Mucosa of rectum (tissue), 2 donors: ENCODE data around the gene COTL1.
"Not testable (repeated sequence)": the region's sequence is repeated elsewhere in the genome, so short reads cannot be mapped to it uniquely, and the experiment has no call there.

Source experiments
- H3K27ac ChIP-seq, 2 donors: one replicate each; pipeline ENCODE4 v1.7.0; 2013; ENCODE audit warnings: inconsistent platforms in 2 of 2, low read depth in 2 of 2, low read length in 2 of 2
- H3K27me3 ChIP-seq, 2 donors: one replicate each; pipeline ENCODE4 v1.7.0; 2013; ENCODE audit warnings: low read length in 2 of 2; ENCODE audit not compliant: control insufficient read depth in 2 of 2, insufficient read depth in 2 of 2
- H3K36me3 ChIP-seq, 2 donors: one replicate each; pipeline ENCODE4 v1.7.0; 2013; ENCODE audit warnings: low read length in 2 of 2; ENCODE audit not compliant: control insufficient read depth in 2 of 2, insufficient read depth in 2 of 2
- H3K4me1 ChIP-seq, 2 donors: one replicate each; pipeline ENCODE4 v1.7.0; 2013; ENCODE audit warnings: low read length in 2 of 2, mild to moderate bottlenecking in 1 of 2; ENCODE audit not compliant: control insufficient read depth in 2 of 2, insufficient read depth in 2 of 2
- H3K4me3 ChIP-seq, 2 donors: one replicate each; pipeline ENCODE4 v1.7.0; 2013; ENCODE audit warnings: low read length in 2 of 2
- H3K9ac ChIP-seq, 2 donors: one replicate each; pipeline ENCODE4 v1.7.0; 2013; ENCODE audit warnings: low read length in 2 of 2, low read depth in 1 of 2, mild to moderate bottlenecking in 1 of 2
- H3K9me3 ChIP-seq, 2 donors: one replicate each; pipeline ENCODE4 v1.7.0; 2013; ENCODE audit warnings: low read length in 2 of 2; ENCODE audit not compliant: control insufficient read depth in 2 of 2
- donor health status: healthy.
- donor health status: Normal muscosa, but diverticular disease.

COTL1 gene

DNA sequence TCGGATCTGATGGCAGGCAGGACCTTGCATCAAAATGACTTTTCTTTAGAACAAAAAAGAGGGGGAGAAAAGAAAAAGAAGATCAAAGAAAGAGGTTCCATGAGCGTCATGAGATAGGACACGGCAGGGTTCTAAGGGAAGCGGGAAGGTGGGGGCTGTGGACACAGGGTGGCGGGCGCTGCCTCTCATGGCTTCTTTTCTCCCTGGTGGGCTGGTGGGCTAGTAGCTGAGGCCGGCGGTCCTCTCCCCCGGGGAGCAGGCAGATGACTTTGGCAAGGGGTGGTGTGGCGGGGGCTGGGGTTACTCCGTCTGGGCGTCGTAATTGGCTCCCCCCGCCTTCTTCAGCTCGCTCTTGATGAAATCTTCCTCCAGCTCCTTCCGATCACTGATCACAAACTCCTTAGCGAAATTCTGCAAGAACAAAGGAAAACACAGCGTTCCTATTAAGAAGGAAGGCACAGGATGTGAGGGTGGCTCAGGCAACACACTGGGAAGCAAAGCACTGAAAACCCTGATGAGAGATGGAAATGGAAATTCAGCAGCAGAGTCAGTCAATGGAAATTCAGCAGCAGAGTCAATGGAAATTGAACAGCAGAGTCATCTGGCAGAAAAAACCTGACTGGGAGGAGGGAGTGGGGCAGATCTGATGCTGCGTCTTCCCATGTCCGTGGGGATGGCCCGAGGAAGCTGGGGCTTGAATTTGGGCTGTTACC lies 51.2 kb downstream of the COTL1 start:
- peaks cover 3 to 11% of the 10 kb centered on the region in 2 donors for H3K36me3 ChIP-seq
- no peak overlapping the region for H3K9ac ChIP-seq
- H3K4me3 ChIP-seq = no peak overlapping the region
- no peaks in the 10 kb centered on the region for H3K9me3 ChIP-seq
- no peaks in the 10 kb centered on the region for H3K27me3 ChIP-seq
- peak overlapping the region in 1 of 2 donors; percentile 65 for H3K27ac ChIP-seq
- peaks cover 22 to 25% of the 10 kb centered on the region in 2 donors for H3K4me1 ChIP-seq

DNA sequence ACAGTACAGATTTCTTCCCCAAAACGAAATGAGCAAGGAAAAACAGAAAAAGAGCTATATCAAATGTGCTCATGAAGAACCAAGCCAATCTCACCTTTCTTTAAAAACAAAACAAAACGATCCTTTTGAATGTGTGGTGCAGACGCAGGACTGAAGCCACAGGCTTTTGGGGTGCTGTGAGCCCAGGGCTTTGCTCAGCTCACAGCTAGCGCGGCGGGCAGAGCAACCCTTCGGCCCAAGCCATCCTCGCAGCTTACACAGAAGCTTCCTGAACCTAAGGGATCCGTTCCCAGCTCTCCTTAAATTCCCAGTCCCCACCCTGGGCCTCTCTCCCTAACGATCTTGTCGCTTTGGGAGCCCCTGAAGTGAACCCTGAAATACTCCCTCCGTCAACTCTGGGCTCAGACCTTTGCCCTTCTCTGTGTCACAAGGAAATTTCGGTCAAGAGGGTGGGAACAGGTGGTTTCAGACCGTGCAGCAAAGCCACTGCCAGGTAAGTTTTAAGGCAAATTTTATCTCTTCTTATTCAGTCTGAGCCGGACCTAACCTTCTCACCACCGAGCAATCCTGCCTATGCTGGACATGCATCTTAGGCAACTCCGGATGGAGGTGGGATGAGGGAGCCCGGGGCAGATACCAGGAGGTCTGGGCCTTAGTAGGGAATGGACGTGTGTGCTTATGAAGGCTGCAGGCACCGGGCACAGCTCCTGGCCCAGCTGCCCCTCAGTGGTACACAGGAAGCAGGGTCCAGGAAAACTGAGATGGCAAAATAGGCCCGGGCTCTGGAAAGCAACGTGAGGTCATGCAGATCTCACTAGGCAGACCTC lies 52.0 kb downstream of the COTL1 start:
- H3K36me3 ChIP-seq = peaks cover 3 to 8% of the 10 kb centered on the region in 2 donors
- H3K4me3 ChIP-seq = no peak overlapping the region
- no peak overlapping the region for H3K9ac ChIP-seq

DNA sequence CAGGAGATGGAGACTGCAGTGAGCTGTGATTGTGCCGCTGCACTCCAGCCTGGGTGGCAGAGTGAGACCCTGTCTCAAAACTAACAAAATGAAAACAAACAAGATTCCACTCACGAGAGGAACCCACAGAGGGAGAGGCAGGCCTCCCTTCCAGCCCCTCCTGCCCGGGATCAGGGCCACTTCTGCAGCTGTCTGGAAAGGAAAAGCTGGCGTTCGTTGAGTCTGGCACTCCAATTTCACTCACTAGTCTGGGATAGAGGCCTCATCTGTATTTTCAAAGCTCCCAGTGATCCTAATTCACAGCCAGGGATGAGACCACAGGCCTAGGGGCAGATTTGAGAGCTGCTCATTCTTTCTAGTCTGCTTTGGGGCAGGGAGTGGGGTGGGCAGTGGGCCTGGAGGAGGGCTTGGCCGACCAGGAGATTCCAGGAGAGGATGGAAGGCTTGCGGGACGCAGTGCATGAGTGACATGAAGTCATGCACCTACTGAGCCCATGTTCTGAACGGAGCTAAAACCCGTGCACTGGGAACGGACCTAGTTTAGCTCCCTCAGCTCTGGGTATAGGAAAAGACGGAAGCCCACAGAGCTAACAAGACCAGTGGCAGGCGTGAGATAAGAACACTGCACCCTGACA lies 54.0 kb downstream of the COTL1 start:
- no peak overlapping the region for H3K9ac ChIP-seq
- H3K9me3 ChIP-seq = no peaks in the 10 kb centered on the region
- H3K4me3 ChIP-seq = no peak overlapping the region
- H3K27ac ChIP-seq = no peak overlapping the region
- H3K4me1 ChIP-seq = peaks cover 26 to 35% of the 10 kb centered on the region in 2 donors
- no peaks in the 10 kb centered on the region for H3K27me3 ChIP-seq
- peaks cover 3 to 7% of the 10 kb centered on the region in 2 donors for H3K36me3 ChIP-seq

More for the DNA sequence above, 52.0 kb downstream of the COTL1 start:
- Histone ChIP-seq H3K9me3 (no peaks in the 10 kb centered on the region), H3K27ac (peak overlapping the region in 1 of 2 donors; percentile 65), H3K27me3 (no peaks in the 10 kb centered on the region), H3K4me1 (peaks cover 22 to 25% of the 10 kb centered on the region in 2 donors)

DNA sequence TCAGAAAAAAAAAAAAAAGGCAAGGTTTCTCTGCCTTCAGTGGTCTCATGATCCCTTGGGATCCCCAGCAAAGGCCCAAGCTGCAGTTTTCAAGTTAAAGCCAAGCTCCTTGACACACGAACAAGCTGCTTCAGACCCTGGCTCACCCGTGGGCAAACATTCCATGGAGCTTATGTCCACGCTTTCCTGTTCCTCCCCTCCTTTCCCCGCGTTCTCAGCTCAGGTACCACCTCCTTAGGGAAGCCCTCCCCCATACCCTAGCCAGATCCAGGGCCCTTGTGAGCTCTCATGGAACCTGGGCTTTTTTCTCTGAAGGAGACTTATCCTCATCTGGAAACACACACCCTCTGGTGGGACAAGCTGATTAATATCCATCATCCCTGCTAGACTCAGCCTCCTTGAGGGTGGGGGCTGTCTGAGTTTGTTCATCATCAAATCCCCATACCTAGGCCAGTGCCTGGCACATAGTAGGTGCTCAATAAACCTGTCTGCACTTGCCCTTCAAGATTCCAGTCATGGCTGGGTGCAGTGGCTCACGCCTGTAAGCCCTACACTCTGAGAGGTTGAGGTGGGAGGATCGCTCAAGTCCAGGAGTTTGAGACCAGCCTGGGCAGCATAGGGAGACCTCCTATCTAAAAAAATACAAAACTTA lies 54.7 kb downstream of the COTL1 start:
- H3K27ac ChIP-seq = no peak overlapping the region
- no peaks in the 10 kb centered on the region for H3K27me3 ChIP-seq
- H3K4me1 ChIP-seq = peaks cover 24 to 28% of the 10 kb centered on the region in 2 donors
- no peak overlapping the region for H3K9ac ChIP-seq
- no peak overlapping the region for H3K4me3 ChIP-seq
- H3K9me3 ChIP-seq = no peaks in the 10 kb centered on the region
- H3K36me3 ChIP-seq = peaks cover 3 to 7% of the 10 kb centered on the region in 2 donors

DNA sequence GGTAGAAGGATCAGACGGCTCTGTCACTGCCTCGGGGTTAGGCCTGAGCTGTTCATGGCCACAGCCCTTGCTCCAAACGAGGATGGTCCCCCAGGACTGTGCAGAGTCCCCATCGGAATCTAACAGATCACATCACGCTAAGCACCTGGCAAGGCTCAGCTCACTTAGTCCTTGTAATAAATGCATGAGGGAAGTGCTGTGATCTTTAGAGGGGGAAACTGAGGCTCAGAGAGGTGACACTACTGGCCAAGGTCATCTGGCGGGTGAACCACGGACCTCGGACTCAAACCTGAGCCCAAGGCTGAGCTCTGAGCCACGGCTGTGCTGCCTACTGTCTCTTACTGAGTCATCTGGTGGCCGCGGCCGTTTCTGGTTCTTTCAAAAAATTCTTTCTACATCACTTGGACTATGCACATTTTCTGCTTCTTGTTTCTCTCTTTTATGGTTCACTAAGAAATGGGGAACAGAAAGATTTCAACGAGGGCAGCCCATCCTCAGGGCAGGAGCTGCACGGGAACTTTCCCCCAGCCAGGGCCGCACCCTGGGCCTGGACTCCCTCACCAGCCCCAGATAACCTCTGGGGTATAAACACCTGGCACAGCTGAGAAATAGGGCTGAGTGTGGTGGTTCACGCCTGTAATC lies 55.6 kb downstream of the COTL1 start:
- Histone ChIP-seq H3K9me3 (no peaks in the 10 kb centered on the region), H3K27me3 (no peaks in the 10 kb centered on the region), H3K4me3 (no peak overlapping the region), H3K27ac (peak overlapping the region in 1 of 2 donors; percentile 38), H3K9ac (no peak overlapping the region), H3K4me1 (peaks cover 19 to 24% of the 10 kb centered on the region in 2 donors), H3K36me3 (peaks cover 3 to 7% of the 10 kb centered on the region in 2 donors)

DNA sequence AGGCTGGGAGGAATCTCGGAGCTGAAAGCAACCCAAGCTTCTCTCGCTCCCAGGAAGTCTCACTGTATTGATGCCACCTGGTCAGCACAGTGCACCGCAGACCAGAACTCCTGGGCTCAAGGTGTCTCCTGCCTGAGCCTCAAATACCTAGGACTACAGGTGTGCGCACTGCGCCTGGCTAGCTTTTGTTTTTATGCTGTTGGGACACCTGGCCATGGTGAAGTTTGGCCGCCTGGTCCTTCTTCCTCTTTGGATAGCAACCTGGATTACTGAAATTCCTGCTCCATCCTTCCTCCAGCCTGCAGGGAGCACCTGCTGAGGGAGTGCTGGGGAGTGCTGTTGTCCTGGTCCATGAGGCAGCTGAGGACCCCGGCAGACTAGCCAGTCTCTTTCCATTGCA lies 56.6 kb downstream of the COTL1 start:
- Histone ChIP-seq H3K4me3 (no peak overlapping the region), H3K36me3 (peaks cover 0 to 7% of the 10 kb centered on the region in 2 donors), H3K9me3 (no peaks in the 10 kb centered on the region), H3K27me3 (no peaks in the 10 kb centered on the region), H3K9ac (no peak overlapping the region), H3K4me1 (peaks cover 19 to 24% of the 10 kb centered on the region in 2 donors), H3K27ac (no peak overlapping the region)

DNA sequence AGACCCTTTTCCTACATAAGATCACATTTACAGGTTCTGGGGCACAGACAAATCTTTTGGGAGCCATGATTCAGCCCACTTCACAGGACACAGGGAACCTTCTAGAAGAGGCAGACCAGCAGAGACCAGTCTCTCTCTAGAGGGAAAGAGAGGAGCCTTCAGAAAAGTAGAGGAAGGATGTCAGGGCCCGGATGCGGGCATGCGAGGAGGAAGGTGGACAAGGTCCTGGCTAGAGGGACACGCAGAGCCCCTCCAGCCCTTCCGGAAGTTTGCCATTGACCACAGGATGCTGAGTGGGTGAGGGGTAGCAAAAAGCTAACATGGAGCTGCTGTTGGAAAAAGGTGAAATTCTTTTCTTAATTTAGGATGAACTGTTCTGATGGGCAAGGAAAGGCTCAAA lies 57.6 kb downstream of the COTL1 start:
- Histone ChIP-seq H3K27me3 (no peaks in the 10 kb centered on the region), H3K9me3 (no peaks in the 10 kb centered on the region), H3K27ac (peak overlapping the region; percentile 72 to 81), H3K36me3 (peaks cover 0 to 3% of the 10 kb centered on the region in 2 donors), H3K9ac (peak overlapping the region in 1 of 2 donors; percentile 41), H3K4me1 (peaks cover 13 to 25% of the 10 kb centered on the region in 2 donors), H3K4me3 (no peak overlapping the region)

DNA sequence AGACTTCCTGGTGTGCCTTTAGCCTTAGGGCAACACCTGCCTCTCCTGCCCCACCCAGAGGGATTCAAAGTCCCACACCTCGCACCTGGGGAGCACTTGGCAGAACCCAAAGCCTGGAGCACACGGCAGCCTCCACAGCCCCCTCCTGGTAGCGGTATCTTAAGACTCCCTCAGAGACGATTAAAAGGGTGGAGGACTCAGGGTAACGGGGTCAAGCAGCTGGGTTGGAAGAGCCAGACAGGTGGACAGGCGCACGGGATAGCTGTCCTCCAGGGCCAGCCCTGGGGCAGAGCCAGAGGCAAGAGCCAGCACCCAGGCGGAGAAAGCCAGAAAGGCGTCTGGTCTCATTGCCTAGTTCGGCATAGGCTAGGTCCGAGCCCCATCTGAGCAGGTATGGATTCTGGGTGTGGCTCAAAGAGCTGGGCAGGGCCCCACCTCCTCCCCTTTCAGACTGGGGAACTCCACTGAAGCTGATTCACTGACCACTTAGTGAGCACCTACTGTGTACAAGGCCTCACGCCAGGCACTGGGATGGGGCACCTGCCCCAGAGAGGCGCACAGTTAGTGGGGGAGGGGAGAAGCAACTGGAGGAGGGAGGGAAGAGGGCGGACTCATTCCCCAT lies 58.5 kb downstream of the COTL1 start:
- Histone ChIP-seq H3K4me3 (peak overlapping the region; percentile 5 to 22), H3K27ac (peak overlapping the region; percentile 72 to 81), H3K27me3 (no peaks in the 10 kb centered on the region), H3K4me1 (peaks cover 13 to 25% of the 10 kb centered on the region in 2 donors), H3K9ac (peak overlapping the region in 1 of 2 donors; percentile 41), H3K9me3 (no peaks in the 10 kb centered on the region), H3K36me3 (peaks cover 0 to 3% of the 10 kb centered on the region in 2 donors)

DNA sequence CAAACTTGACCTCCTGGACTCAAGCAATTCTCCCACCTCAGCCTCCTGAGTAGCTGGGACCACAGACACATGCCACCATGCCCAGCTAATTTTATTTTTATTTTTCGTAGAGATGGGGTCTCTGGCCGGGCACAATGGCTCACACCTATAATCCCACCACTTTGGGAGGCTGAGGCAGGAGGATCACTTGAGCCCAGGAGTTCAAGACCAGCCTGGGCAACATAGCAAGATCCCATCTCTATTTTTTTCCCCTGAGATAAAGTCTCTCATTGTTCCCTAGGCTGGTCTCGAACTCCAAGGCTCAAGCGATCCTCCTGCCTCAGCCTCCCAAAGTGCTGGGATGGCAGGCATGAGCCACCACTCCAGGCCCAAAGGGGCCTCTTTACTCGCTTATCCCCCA lies 59.0 kb downstream of the COTL1 start:
- H3K4me3 ChIP-seq, H3K36me3 ChIP-seq, H3K27me3 ChIP-seq, H3K9me3 ChIP-seq: not testable (repeated sequence)
- H3K4me1 ChIP-seq = peaks cover 13 to 25% of the 10 kb centered on the region in 2 donors
- peak overlapping the region in 1 of 2 donors; percentile 41 for H3K9ac ChIP-seq
- peak overlapping the region; percentile 9 to 72 for H3K27ac ChIP-seq
